Esophagus squamous epithelium (tissue), 4 donors: Measurements from ENCODE around the gene ATP2B2.

Experiments used
- CTCF ChIP-seq, 6 experiments: fragments of 450-650 bp in 4 of 6; fragments of 200-600 bp in 2 of 6; sonication (generic) in 2 of 6; IDR thresholded peaks; one replicate each; pipeline ENCODE4 v1.5.1; 2016 to 2019; ENCODE audit warnings: antibody characterized with exemption in 6 of 6, mild to moderate bottlenecking in 4 of 6, moderate library complexity in 4 of 6
- POLR2A ChIP-seq, 4 donors: fragments of 450-650 bp; IDR thresholded peaks; one replicate each; pipeline ENCODE4 v1.6.1; 2017; ENCODE audit warnings: antibody characterized with exemption in 4 of 4, mild to moderate bottlenecking in 4 of 4, moderate library complexity in 3 of 4

DNA sequence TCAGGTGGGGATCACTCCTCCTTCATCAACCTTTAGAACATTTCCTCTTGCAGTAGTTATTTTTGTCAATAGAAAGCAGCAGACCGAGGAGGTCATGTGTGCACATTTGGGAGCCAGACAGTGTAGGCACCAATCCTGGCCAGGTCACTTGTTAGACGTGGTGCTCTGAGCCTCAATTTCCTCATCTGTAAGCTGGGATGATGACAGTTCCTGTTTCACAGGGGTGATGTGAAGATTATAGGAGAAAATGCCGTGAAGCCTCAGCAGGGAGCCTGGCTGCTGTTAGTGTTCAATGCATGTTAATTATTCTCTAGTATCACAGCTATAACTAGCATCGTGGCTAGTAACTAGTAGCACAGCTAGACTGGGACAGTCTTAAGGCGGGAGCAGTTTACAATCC, 64.7 kb downstream of the ATP2B2 start:
- TF ChIP-seq CTCF (IDR thresholded peaks at IDR 0.05): no peak
- no peak for TF ChIP-seq POLR2A (IDR thresholded peaks at IDR 0.05)
